ENCODE measurements around the gene UGT1A8. TPM values are rescaled to one million over a fixed set of nuclear protein-coding genes. Genes with fewer than 3 reads are reported as not detected.

Gene UGT1A8
- polyA plus RNA-seq, 1 of the 3 experiments (the other 2 are of a cell fraction), result not detected

DNA sequence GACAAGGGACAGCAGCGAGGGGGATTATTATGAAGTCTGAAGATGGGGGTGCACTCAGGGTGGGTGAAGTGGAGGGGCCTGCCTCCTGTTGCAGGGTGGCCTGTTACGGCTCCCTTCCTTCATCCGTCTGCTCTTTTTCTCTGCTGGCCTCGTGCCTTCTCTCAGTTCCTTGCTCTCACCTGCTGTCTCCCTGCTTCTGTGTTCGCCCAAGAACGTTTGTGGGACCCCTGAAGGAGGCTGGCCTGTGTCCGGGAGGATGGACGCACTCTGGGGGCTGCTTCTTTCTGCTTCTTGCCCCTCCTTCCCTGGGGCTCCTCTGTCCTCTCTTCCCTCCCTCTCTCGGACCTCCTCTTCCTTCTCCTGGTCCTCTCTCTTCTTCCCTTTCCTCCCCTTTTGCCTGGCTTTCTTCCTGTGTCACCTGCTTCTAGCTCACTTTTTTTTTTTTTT lies 174.5 kb downstream of the UGT1A8 start:
- H3K9ac ChIP-seq, result no peak overlapping the region
- H3K9me2 ChIP-seq, result no peaks in the 10 kb centered on the region
- H3K4me3 ChIP-seq (ENCODE audit: low read depth in 2 of 2, low read length in 1 of 2), result no peak overlapping the region
- CTCF ChIA-PET, result no interaction called here
- H2AFZ ChIP-seq (ENCODE audit: low read depth), result no peak overlapping the region
- no peaks in the 10 kb centered on the region for H3K36me3 ChIP-seq (replicated peaks in 1 of 2; ENCODE audit: control insufficient read depth in 1 of 2, insufficient read depth in 2 of 2, low read length in 1 of 2)
- TF ChIP-seq MXI1 (IDR thresholded peaks at IDR 0.05; ENCODE audit: low read depth, low read length) (no peak), NFIC (IDR thresholded peaks at IDR 0.05; ENCODE audit: borderline replicate concordance) (no peak), GABPA (IDR thresholded peaks at IDR 0.05; ENCODE audit: low read depth) (no peak), ELF1 (IDR thresholded peaks at IDR 0.05) (no peak), TEAD4 (IDR thresholded peaks at IDR 0.05; ENCODE audit: borderline replicate concordance, insufficient read depth) (no peak), SIN3A (IDR thresholded peaks at IDR 0.05; ENCODE audit: borderline replicate concordance, low read depth, low read length) (no peak), FOXJ3 (CRISPR knock-in tag; IDR thresholded peaks at IDR 0.05) (no peak), MEF2A (IDR thresholded peaks at IDR 0.05; ENCODE audit: borderline replicate concordance, low read depth) (no peak), FOSL2 (IDR thresholded peaks at IDR 0.05; ENCODE audit: borderline replicate concordance, low read depth) (no peak), YY1 (IDR thresholded peaks at IDR 0.05; ENCODE audit: low read depth) (no peak), EP300 (IDR thresholded peaks at IDR 0.05; ENCODE audit: borderline replicate concordance in 1 of 2, low read depth in 1 of 2, low read length in 1 of 2) (no peak), SMC3 (IDR thresholded peaks at IDR 0.05; ENCODE audit: low read depth, low read length) (no peak), EZH2phosphoT487 (IDR thresholded peaks at IDR 0.05; ENCODE audit: borderline replicate concordance, low read depth) (no peak)
- TF ChIP-seq, protein P1, sequence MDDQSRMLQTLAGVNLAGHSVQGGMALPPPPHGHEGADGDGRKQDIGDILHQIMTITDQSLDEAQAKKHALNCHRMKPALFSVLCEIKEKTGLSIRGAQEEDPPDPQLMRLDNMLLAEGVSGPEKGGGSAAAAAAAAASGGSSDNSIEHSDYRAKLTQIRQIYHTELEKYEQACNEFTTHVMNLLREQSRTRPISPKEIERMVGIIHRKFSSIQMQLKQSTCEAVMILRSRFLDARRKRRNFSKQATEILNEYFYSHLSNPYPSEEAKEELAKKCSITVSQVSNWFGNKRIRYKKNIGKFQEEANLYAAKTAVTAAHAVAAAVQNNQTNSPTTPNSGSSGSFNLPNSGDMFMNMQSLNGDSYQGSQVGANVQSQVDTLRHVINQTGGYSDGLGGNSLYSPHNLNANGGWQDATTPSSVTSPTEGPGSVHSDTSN (IDR thresholded peaks at IDR 0.05), result no peak
- TF ChIP-seq, protein P2, sequence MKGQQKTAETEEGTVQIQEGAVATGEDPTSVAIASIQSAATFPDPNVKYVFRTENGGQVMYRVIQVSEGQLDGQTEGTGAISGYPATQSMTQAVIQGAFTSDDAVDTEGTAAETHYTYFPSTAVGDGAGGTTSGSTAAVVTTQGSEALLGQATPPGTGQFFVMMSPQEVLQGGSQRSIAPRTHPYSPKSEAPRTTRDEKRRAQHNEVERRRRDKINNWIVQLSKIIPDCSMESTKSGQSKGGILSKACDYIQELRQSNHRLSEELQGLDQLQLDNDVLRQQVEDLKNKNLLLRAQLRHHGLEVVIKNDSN (IDR thresholded peaks at IDR 0.05; ENCODE audit: borderline replicate concordance, low read depth), result no peak
- TF ChIP-seq, protein P3, sequence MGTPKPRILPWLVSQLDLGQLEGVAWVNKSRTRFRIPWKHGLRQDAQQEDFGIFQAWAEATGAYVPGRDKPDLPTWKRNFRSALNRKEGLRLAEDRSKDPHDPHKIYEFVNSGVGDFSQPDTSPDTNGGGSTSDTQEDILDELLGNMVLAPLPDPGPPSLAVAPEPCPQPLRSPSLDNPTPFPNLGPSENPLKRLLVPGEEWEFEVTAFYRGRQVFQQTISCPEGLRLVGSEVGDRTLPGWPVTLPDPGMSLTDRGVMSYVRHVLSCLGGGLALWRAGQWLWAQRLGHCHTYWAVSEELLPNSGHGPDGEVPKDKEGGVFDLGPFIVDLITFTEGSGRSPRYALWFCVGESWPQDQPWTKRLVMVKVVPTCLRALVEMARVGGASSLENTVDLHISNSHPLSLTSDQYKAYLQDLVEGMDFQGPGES (IDR thresholded peaks at IDR 0.05; ENCODE audit: low read depth, low read length), result no peak
- no peaks in the 10 kb centered on the region for H3F3A ChIP-seq (replicated peaks; ENCODE audit: insufficient read depth)
- POLR2A ChIA-PET, result no interaction called here
- DNase-seq, result no peak
- no peaks in the 10 kb centered on the region for H4K20me1 ChIP-seq (ENCODE audit: insufficient read depth)
- H3K4me2 ChIP-seq, result no peak overlapping the region
- WGBS (ENCODE audit: low lambda C conversion rate), result 66% methylated on average over 9 of the region's 9 CpGs
- H3K4me1 ChIP-seq (ENCODE audit: control insufficient read depth in 1 of 2, insufficient read depth in 2 of 2, low read depth in 1 of 2, low read length in 1 of 2), result no peaks in the 10 kb centered on the region
- no peaks in the 10 kb centered on the region for H3K27me3 ChIP-seq (ENCODE audit: insufficient read depth)
- H3K9me3 ChIP-seq, result no peaks in the 10 kb centered on the region
- H3K79me2 ChIP-seq (ENCODE audit: insufficient read depth), result no peaks in the 10 kb centered on the region
- H3K27ac ChIP-seq (ENCODE audit: low read depth in 2 of 2, low read length in 1 of 2), result no peak overlapping the region

DNA sequence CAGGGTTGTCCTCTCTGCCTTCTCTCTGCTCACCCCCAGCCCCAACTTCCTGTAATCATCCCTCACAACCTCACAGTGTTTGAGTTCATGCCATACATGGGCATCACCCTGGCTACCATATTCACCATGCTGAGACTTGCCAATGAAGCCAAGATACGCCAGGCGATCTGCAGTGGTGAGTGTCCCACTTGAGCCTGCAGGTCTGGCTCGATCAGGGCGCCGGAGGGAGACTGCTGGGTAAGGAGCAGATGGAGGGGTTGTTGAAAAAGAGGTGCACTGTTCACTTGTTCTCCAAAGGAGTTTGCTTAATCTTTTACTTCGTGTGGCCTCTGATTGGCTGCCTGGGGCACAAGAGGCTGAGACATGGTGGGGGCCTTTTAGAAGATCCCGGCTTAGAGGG lies 175.3 kb downstream of the UGT1A8 start:
- Histone ChIP-seq H3K9me3 (no peaks in the 10 kb centered on the region), H3K4me1 (ENCODE audit: control insufficient read depth in 1 of 2, insufficient read depth in 2 of 2, low read depth in 1 of 2, low read length in 1 of 2) (no peaks in the 10 kb centered on the region), H3K4me2 (no peak overlapping the region), H3K9ac (no peak overlapping the region), H2AFZ (ENCODE audit: low read depth) (no peak overlapping the region), H3K36me3 (replicated peaks in 1 of 2; ENCODE audit: control insufficient read depth in 1 of 2, insufficient read depth in 2 of 2, low read length in 1 of 2) (no peaks in the 10 kb centered on the region), H3K27ac (ENCODE audit: low read depth in 2 of 2, low read length in 1 of 2) (no peak overlapping the region), H3K79me2 (ENCODE audit: insufficient read depth) (no peaks in the 10 kb centered on the region), H4K20me1 (ENCODE audit: insufficient read depth) (no peaks in the 10 kb centered on the region), H3K9me2 (no peaks in the 10 kb centered on the region), H3K27me3 (ENCODE audit: insufficient read depth) (no peaks in the 10 kb centered on the region), H3F3A (replicated peaks; ENCODE audit: insufficient read depth) (no peaks in the 10 kb centered on the region), H3K4me3 (ENCODE audit: low read depth in 2 of 2, low read length in 1 of 2) (no peak overlapping the region)
- ChIA-PET POLR2A (no interaction called here), CTCF (no interaction called here)
- 83% methylated on average over 7 of the region's 7 CpGs for whole genome bisulfite sequencing (ENCODE audit: low lambda C conversion rate)
- no peak for DNase-seq
- TF ChIP-seq NFIC (IDR thresholded peaks at IDR 0.05; ENCODE audit: borderline replicate concordance) (no peak), FOXM1 (IDR thresholded peaks at IDR 0.05; ENCODE audit: low read depth) (no peak), YY1 (IDR thresholded peaks at IDR 0.05; ENCODE audit: low read depth) (no peak), NRF1 (IDR thresholded peaks at IDR 0.05; ENCODE audit: low read depth, low read length) (no peak), CHD2 (IDR thresholded peaks at IDR 0.05; ENCODE audit: low read length, partially characterized antibody) (no peak), EZH2phosphoT487 (IDR thresholded peaks at IDR 0.05; ENCODE audit: borderline replicate concordance, low read depth) (no peak), JUND (IDR thresholded peaks at IDR 0.05) (no peak)
- TF ChIP-seq, protein P4, sequence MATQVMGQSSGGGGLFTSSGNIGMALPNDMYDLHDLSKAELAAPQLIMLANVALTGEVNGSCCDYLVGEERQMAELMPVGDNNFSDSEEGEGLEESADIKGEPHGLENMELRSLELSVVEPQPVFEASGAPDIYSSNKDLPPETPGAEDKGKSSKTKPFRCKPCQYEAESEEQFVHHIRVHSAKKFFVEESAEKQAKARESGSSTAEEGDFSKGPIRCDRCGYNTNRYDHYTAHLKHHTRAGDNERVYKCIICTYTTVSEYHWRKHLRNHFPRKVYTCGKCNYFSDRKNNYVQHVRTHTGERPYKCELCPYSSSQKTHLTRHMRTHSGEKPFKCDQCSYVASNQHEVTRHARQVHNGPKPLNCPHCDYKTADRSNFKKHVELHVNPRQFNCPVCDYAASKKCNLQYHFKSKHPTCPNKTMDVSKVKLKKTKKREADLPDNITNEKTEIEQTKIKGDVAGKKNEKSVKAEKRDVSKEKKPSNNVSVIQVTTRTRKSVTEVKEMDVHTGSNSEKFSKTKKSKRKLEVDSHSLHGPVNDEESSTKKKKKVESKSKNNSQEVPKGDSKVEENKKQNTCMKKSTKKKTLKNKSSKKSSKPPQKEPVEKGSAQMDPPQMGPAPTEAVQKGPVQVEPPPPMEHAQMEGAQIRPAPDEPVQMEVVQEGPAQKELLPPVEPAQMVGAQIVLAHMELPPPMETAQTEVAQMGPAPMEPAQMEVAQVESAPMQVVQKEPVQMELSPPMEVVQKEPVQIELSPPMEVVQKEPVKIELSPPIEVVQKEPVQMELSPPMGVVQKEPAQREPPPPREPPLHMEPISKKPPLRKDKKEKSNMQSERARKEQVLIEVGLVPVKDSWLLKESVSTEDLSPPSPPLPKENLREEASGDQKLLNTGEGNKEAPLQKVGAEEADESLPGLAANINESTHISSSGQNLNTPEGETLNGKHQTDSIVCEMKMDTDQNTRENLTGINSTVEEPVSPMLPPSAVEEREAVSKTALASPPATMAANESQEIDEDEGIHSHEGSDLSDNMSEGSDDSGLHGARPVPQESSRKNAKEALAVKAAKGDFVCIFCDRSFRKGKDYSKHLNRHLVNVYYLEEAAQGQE (IDR thresholded peaks at IDR 0.05; ENCODE audit: low read depth, low read length), result no peak
- TF ChIP-seq, protein P3 (IDR thresholded peaks at IDR 0.05; ENCODE audit: low read depth, low read length), result no peak

Data from SK-N-SH (cell line).